Posterior cingulate gyrus (tissue), 11 donors: ENCODE results near the gene GALNT11.
"Not testable (repeated sequence)": the region's sequence is repeated elsewhere in the genome, so short reads cannot be mapped to it uniquely, and the experiment has no call there.

Source experiments
- DNase-seq, 10 donors: peaks; one replicate each; pipeline versions ENCODE4 v3.0.0 to v3.0.0-alpha.2; 2020 to 2021; ENCODE audit warnings: mixed read lengths in 3 of 10
- intact Hi-C: fragments of 100-400 bp; cut with DNase I; formaldehyde crosslinking; loops from one replicate; pipeline ENCODE4 v1.15.1; 2023

Gene GALNT11

DNA sequence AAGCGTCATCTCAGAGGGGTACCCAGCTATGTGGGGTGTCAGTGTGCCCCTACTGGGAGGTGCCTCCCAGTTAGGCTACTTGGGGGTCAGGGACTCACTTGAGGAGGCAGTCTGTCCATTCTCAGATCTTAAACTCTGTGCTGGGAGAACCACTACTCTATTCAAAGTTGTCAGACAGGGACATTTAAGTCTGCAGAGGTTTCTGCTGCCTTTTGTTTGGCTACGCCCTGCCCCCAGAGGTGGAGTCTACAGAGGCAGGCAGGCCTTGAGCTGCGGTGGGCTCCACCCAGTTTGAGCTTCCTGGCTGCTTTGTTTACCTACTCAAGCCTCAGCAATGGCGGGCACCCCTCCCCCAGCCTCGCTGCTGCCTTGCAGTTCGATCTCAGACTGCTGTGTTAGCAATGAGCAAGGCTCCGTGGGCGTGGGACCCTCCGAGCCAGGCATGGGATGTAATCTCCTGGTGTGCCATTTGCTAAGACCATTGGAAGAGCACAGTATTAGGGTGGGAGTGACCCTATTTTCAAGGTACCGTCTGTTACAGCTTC lies 40.4 kb downstream of the GALNT11 start:
- intact Hi-C loops: not testable (repeated sequence)
- DNase-seq: peak in 1 of 10 donors; percentile 45

GRCh38 chr7:152072421-152072820 lies 46.9 kb downstream of the GALNT11 start:
- intact Hi-C loops: no loop called here
- DNase-seq: peak in 1 of 10 donors; percentile 5

DNA sequence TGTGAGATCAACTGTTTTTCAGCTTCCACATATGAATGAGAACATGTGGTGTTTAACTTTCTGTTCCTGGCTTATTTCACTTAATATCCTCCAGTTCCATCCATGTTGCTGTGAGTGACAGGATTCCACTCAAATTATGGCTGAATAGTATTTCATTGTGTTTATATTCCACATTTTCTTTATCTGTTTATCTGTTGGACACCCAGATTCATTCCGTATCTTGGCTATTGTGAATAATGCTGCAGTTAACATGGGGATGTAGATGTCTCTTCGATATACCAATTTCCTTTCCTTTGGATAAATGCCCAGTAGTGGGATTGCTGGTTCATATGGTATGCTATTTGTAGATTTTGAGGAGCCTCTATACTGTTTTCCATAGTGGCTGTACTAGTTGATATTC lies 47.9 kb downstream of the GALNT11 start:
- intact Hi-C loops: no loop called here
- no peak for DNase-seq

GRCh38 chr7:152074673-152075072 lies 49.2 kb downstream of the GALNT11 start:
- intact Hi-C loops: no loop called here
- no peak for DNase-seq

DNA sequence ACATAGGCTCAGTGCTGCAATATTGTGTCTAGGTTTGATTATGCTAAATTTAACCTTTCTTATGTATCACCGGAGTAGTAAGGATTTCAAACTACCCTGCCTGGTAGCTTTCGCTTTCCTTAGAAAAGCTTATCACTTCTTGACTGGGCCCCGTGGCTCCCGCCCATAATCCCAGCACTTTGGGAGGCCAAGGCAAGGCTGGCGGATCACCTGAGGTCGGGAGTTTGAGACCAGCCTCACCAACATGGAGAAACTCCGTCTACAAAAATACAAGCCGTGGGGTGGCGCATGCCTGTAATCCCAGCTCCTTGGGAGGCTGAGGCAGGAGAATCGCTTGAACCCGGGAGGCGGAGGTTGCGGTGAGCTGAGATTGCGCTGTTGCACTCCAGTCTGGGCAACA lies 49.9 kb downstream of the GALNT11 start:
- DNase-seq: peak in 2 of 10 donors; percentile 52 to 73
- intact Hi-C loops: not testable (repeated sequence)

GRCh38 chr7:152076324-152076821 lies 50.9 kb downstream of the GALNT11 start:
- intact Hi-C loops: no loop called here
- DNase-seq: peak in 2 of 10 donors; percentile 23 to 35

- peak in 1 of 10 donors; percentile 48 for DNase-seq
- intact Hi-C loops: no loop called here
These were observed 51.8 kb downstream of the GALNT11 start for GRCh38 chr7:152076940-152077933.

- intact Hi-C loops: no loop called here
- DNase-seq: no peak
These were observed 52.6 kb downstream of the GALNT11 start for GRCh38 chr7:152078025-152078424.

- intact Hi-C loops: no loop called here
These were observed 53.3 kb downstream of the GALNT11 start for GRCh38 chr7:152078786-152079185.

DNA sequence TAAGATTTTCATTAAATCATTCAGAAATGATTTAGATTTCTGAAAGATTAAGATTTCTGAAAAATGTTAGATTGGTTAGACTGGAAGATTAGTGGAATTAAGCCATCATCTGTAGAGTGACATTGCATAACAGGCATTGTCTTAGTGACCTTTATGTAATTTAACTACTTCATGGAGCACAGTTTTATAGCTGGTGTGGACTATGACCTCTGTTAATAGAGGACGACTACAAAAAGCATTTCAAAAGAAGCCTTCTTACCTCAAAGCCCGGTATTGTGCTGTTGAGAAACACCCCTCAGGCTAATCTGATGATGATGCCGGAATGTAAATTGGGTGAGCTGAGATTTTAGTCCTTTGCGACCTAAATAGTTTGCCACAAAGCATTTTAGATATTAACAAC lies 55.6 kb downstream of the GALNT11 start:
- intact Hi-C loops: no loop called here
- DNase-seq: no peak

More at GRCh38 chr7:152078786-152079185, 53.3 kb downstream of the GALNT11 start:
- peak in 1 of 10 donors; percentile 11 for DNase-seq

DNA sequence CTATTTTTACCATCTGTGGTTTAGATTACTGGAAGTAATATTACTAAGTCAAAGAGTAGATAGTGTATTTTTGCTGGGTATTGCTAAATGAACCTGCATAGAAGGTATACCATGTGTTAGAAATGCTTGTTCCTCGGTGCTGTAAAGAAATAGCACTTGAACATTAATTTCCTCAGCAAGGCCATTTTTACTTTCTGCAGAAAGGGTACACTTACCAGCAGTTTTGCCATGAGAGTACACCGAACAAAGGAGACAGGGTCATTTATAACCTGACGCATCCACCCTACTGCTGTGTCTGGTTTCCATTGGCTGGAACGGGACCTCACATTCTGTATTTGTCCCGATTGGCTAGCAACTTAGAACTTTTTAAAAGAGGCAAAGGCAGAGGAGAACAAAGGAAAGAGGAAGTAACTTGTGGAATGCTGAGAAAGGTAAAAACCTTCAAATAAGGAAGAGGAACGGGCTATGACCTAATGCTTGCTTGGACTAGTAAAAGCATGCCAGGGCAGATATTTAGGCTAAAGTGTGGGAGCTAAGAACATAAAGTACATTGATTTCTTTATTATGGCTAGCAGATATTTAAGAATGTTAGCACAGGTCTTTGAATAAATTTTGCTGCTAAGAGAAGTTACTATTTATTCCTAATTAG lies 56.7 kb downstream of the GALNT11 start:
- intact Hi-C loops, DNase-seq: not testable (repeated sequence)

- DNase-seq: no peak
- intact Hi-C loops: no loop called here
These were observed 59.7 kb downstream of the GALNT11 start for GRCh38 chr7:152085131-152085530.

DNA sequence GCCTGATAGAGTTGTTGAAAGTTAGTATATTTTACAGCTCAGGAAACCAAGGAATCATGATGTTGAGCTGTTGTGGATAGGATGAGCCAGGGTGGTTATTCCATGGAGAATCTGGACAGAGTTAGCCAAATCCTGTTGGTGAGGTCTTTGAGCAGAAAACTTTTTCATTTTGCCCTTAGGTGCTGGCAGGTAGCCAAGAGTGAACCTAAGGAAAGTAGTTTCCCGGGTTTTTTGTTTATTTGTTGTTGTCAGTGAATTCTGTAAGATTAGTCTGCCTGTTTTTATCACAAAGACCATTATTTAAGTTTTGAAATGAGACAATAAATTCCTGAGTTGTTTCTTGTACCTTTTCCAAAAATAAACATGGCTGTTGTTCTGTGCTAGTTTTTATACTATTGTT lies 61.0 kb downstream of the GALNT11 start:
- intact Hi-C loops: no loop called here
- no peak for DNase-seq

DNA sequence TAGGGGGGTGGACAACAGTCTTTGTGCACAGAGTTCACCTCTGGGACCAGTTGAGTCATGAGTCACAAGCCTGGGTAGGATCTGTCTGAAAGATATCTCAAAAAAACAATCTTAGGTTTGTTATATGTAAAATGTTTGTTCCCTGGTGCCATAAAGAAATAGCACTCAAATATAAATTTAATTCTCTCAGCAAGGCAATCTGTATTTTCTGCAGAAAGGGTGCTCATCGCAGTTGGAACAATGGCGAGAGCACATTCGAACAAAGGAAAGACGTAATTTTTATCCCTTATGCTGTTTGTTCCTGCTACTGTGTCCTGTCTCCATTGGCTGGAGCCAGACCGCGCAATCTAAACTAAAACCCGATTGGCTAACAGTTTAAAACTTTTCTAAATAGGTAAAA lies 63.7 kb downstream of the GALNT11 start:
- intact Hi-C loops: no loop called here
- peak in 1 of 10 donors; percentile 8 for DNase-seq

DNA sequence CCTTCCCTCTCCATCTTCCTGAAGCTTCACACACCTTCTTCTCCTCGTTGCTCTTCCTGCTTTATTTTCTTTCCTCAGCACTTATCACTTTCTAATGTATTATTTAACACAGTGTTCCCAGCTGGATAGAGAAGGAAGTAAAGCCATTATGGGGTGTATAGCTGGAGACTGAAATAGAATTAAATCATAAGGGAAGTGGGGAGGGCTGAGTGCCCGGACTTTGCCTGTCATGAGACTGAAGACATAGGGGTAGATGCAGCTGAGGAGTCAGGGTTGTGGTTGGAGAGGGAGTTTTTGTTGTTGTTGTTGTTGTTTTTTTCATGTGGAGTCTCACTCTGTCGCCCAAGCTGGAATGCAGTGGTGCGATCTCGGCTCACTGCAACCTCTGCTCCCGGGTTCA lies 65.3 kb downstream of the GALNT11 start:
- intact Hi-C loops: no loop called here
- no peak for DNase-seq

DNA sequence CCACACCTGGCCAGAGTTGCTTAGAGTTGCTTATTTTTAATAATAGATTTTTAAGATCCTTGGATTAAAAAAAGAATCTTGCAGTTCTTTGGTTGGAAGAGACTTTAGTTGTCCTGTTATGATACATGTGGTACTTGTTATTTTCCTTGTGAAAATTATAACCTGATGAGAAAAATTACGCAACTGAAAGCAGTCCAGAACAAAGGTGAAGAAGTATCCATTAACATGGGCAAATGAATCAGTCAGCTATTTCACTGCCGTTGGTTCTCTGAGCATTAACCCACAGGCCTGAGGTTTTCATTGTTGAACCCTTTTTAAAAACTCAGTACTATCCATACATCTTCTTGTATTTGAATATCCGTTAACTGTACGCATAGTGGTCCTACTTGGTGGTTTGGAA lies 68.2 kb downstream of the GALNT11 start:
- DNase-seq: no peak
- intact Hi-C loops: no loop called here

- DNase-seq: no peak
- intact Hi-C loops: no loop called here
These were observed 70.3 kb downstream of the GALNT11 start for GRCh38 chr7:152095771-152096170.

DNA sequence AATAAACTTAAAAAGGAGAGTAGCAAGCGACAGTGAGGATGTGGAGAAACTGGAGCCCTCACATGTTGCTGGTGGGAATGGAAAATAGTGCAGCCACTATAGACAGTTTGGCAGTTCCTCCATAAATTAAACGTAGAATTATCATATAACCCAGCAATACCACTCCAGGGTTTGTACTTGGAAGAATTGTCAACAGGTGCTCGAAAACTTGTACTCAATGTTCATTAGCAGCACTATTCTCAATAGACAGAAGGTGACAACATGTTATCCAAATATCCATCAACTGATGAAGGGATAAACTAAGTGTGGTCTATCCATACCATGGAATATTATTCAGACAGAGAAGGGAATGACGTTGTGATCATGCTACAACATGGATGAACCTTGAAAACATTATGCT lies 71.9 kb downstream of the GALNT11 start:
- DNase-seq: no peak
- intact Hi-C loops: no loop called here

DNA sequence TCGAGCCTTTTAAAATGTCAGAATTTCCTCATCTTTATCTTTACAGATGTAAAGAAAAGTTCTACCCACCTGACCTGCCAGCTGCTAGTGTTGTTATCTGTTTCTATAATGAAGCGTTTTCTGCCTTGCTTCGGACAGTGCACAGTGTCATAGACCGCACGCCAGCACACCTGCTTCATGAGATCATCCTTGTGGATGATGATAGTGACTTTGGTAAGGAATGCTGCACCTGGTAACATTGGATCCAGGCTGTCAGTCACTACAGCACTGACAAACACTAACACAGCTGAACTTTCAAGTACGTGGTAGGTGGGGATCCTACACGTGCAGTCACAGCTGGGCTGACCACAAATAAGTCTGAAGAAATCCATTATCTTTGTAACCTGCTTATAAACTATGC lies 77.6 kb downstream of the GALNT11 start:
- no peak for DNase-seq
- intact Hi-C loops: no loop called here

DNA sequence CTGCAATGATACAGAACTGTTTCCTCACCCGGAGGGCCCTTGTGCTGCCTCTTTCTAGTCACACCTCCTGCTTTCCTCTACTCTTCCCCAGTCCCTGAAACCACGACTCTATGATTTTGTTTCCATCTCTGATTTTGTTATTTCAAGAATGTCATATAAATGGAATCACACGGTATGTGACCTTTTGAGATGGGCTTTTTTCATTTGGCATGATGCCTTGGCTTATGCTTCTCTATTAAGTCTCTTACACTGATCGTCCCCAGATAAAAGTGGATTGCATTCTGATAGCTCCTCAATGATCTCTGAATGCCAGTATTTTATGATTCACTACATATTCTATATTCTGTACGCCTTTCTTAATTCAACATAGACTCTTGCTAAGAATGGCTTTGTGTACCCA lies 78.2 kb downstream of the GALNT11 start:
- intact Hi-C loops: no loop called here
- DNase-seq: no peak

DNA sequence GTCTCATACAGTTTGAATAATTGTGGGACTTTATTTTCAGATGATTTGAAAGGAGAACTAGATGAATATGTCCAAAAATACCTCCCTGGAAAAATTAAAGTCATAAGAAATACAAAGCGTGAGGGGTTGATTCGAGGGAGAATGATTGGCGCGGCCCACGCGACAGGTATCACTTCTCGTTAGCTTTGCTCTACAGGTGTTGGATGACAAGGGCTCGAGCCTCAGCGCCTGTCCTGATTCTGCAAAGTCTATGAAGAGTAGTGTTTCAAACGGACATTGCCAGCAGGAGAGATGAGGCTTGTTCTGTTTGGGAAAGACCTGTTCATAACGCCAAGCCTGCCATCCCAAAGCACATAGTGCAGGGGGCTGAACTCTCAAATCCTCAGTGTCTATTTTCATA lies 79.7 kb downstream of the GALNT11 start:
- intact Hi-C loops: no loop called here
- peak in 1 of 10 donors; percentile 74 for DNase-seq
